Kidney (tissue), 14 donors: Measurements from ENCODE around the gene TADA2B. TPM values are rescaled to one million over a fixed set of nuclear protein-coding genes. Genes with fewer than 3 reads are reported as not detected.
"Not testable (repeated sequence)": the region's sequence is repeated elsewhere in the genome, so short reads cannot be mapped to it uniquely, and the experiment has no call there.

Source experiments
- DNase-seq, 5 donors: peaks; one replicate each; pipeline ENCODE4 v3.0.0-alpha.2; 2013 to 2020
- FAIRE-seq: peaks from 2 replicates; lab custom pipeline; 2012; peaks lifted over from hg19 to GRCh38; lab: Jason Lieb, UNC
- H3K27ac ChIP-seq, 2 donors: one replicate each; pipeline ENCODE4 v1.7.0; 2013; ENCODE audit warnings: low read depth in 2 of 2, low read length in 2 of 2, inconsistent platforms in 1 of 2
- H3K27me3 ChIP-seq: one replicate; pipeline ENCODE4 v1.7.1; 2013; ENCODE audit warnings: low read length, inconsistent platforms; ENCODE audit not compliant: control insufficient read depth, insufficient read depth
- H3K36me3 ChIP-seq, 3 donors: one replicate each; pipeline versions ENCODE4 v1.7.0 to v1.7.1; 2013; ENCODE audit warnings: low read length in 3 of 3, control low read depth in 1 of 3, inconsistent platforms in 1 of 3; ENCODE audit not compliant: insufficient read depth in 3 of 3, control insufficient read depth in 2 of 3
- H3K4me1 ChIP-seq, 3 donors: one replicate each; pipeline versions ENCODE4 v1.7.0 to v1.7.1; 2013; ENCODE audit warnings: low read length in 3 of 3, inconsistent platforms in 1 of 3, low read depth in 1 of 3; ENCODE audit not compliant: control insufficient read depth in 2 of 3, insufficient read depth in 2 of 3
- H3K4me3 ChIP-seq, 3 donors: one replicate each; pipeline versions ENCODE4 v1.7.0 to v1.8.1; 2013; ENCODE audit warnings: low read length in 3 of 3, control low read depth in 1 of 3, inconsistent platforms in 1 of 3
- H3K9ac ChIP-seq, 3 donors: one replicate each; pipeline versions ENCODE4 v1.7.0 to v1.7.1; 2013; ENCODE audit warnings: low read length in 3 of 3, control low read depth in 1 of 3, inconsistent platforms in 1 of 3
- H3K9me3 ChIP-seq, 3 donors: one replicate each; pipeline versions ENCODE4 v1.7.0 to v1.7.1; 2013; ENCODE audit warnings: low read length in 3 of 3, control low read depth in 1 of 3, inconsistent platforms in 1 of 3; ENCODE audit not compliant: control insufficient read depth in 2 of 3, insufficient read depth in 1 of 3
- CTCF ChIP-seq: IDR thresholded peaks from 3 replicates; pipeline ENCODE4 v1.5.1; 2012; ENCODE audit warnings: mild to moderate bottlenecking, moderate library complexity, borderline replicate concordance; ENCODE audit not compliant: insufficient read depth; ENCODE audit errors: extremely low read depth
- intact Hi-C: fragments of 100-400 bp; cut with DNase I; formaldehyde crosslinking; loops from one replicate; pipeline ENCODE4 v1.11.1; 2022
- polyA plus RNA-seq: library from polyadenylated mRNA; stranded (reverse); fragments of 350-450 nt; fragmentation: Illumina TruSeq; extraction: RNeasy Lipid Tissue Mini Kit (QIAGEN cat#74804); gene quantifications from one replicate; pipeline ENCODE4 v1.2.3, GENCODE V29; 2014; ENCODE audit warnings: low read depth, low replicate concordance; ENCODE audit not compliant: insufficient read depth
- total RNA-seq: library from RNA; stranded (reverse); fragmentation: NEBNext Ultra II Directional; extraction: Animal tissue kit (Norgen Biotek cat#: 25700); gene quantifications from one replicate; pipeline ENCODE4 v1.2.1, GENCODE V29; 2021
- donor health status: control.
- donor health status: control.
- donor health status: control.
- donor health status: control.
- donor health status: control.
- donor health status: DM: yes; HTN: yes; CAD: no.
- donor health status: Normal renal cell carcinoma (clear cell type).

The TADA2B gene
- total and polyA plus RNA-seq, 2 donors from 2014 or later = 14.2 to 30.5 TPM

GRCh38 chr4:7083597-7084563, 40.7 kb downstream of the TADA2B start:
- Histone ChIP-seq H3K27ac (no peak overlapping the region), H3K4me1 (no peaks in the 10 kb centered on the region), H3K4me3 (no peak overlapping the region), H3K9me3 (no peaks in the 10 kb centered on the region), H3K9ac (no peak overlapping the region), H3K36me3 (no peaks in the 10 kb centered on the region), H3K27me3 (no peaks in the 10 kb centered on the region)
- TF ChIP-seq CTCF = no peak
- intact Hi-C loops = no loop called here
- no peak for FAIRE-seq
- no peak for DNase-seq

- intact Hi-C loops, H3K9me3 ChIP-seq, H3K27ac ChIP-seq, FAIRE-seq, DNase-seq, H3K36me3 ChIP-seq, H3K9ac ChIP-seq, H3K27me3 ChIP-seq, H3K4me3 ChIP-seq, H3K4me1 ChIP-seq: not testable (repeated sequence)
These were observed 41.4 kb downstream of the TADA2B start for GRCh38 chr4:7084564-7084961.

- no peak for TF ChIP-seq CTCF
- FAIRE-seq = no peak
- no peak for DNase-seq
- Histone ChIP-seq H3K36me3 (no peaks in the 10 kb centered on the region), H3K9me3 (no peaks in the 10 kb centered on the region), H3K9ac (no peak overlapping the region), H3K4me3 (no peak overlapping the region), H3K27ac (no peak overlapping the region), H3K27me3 (no peaks in the 10 kb centered on the region), H3K4me1 (no peaks in the 10 kb centered on the region)
- intact Hi-C loops = no loop called here
These were observed 43.2 kb downstream of the TADA2B start for GRCh38 chr4:7086384-7086783.

- no peak overlapping the region for H3K9ac ChIP-seq
These were observed 43.9 kb downstream of the TADA2B start for GRCh38 chr4:7087036-7087435.

More at GRCh38 chr4:7087036-7087435, 43.9 kb downstream of the TADA2B start:
- no peak for TF ChIP-seq CTCF
- intact Hi-C loops = no loop called here
- H3K9me3 ChIP-seq = no peaks in the 10 kb centered on the region
- H3K27ac ChIP-seq = no peak overlapping the region
- DNase-seq = no peak
- FAIRE-seq = no peak
- H3K4me1 ChIP-seq = no peaks in the 10 kb centered on the region
- no peak overlapping the region for H3K4me3 ChIP-seq
- H3K27me3 ChIP-seq = no peaks in the 10 kb centered on the region
- H3K36me3 ChIP-seq = no peaks in the 10 kb centered on the region
